ENCODE data around the gene CDH23.

- TF ChIP-seq CTCF (IDR thresholded peaks at IDR 0.05) (no peak), POLR2A (IDR thresholded peaks at IDR 0.05) (no peak)
These were observed 3.2 kb downstream of the CDH23 start for GRCh38 chr10:71399946-71400345.

All from adrenal gland (tissue), 5 donors.